Measurements from ENCODE around the gene PWP2.

GRCh38 chr21:44085491-44086321, 21.5 kb upstream of the PWP2 start:
- TF ChIP-seq SIN3A (IDR thresholded peaks at IDR 0.05; ENCODE audit: borderline replicate concordance, insufficient read depth, low read length) (no peak), POLR2AphosphoS5 (IDR thresholded peaks at IDR 0.05; ENCODE audit: low read depth, low read length) (no peak)
- TF ChIP-seq, protein P1, sequence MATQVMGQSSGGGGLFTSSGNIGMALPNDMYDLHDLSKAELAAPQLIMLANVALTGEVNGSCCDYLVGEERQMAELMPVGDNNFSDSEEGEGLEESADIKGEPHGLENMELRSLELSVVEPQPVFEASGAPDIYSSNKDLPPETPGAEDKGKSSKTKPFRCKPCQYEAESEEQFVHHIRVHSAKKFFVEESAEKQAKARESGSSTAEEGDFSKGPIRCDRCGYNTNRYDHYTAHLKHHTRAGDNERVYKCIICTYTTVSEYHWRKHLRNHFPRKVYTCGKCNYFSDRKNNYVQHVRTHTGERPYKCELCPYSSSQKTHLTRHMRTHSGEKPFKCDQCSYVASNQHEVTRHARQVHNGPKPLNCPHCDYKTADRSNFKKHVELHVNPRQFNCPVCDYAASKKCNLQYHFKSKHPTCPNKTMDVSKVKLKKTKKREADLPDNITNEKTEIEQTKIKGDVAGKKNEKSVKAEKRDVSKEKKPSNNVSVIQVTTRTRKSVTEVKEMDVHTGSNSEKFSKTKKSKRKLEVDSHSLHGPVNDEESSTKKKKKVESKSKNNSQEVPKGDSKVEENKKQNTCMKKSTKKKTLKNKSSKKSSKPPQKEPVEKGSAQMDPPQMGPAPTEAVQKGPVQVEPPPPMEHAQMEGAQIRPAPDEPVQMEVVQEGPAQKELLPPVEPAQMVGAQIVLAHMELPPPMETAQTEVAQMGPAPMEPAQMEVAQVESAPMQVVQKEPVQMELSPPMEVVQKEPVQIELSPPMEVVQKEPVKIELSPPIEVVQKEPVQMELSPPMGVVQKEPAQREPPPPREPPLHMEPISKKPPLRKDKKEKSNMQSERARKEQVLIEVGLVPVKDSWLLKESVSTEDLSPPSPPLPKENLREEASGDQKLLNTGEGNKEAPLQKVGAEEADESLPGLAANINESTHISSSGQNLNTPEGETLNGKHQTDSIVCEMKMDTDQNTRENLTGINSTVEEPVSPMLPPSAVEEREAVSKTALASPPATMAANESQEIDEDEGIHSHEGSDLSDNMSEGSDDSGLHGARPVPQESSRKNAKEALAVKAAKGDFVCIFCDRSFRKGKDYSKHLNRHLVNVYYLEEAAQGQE (IDR thresholded peaks at IDR 0.05; ENCODE audit: insufficient read depth in 1 of 2, low read depth in 2 of 2, low read length in 2 of 2), result no peak
